ENCODE measurements around the gene CHIT1. TPM values are rescaled to one million over a fixed set of nuclear protein-coding genes. Genes with fewer than 3 reads are reported as not detected.

Gene CHIT1
- total RNA-seq, 1 donor from 2014 or later = 0.28 TPM

Other genes with a start within 250 kb of the CHIT1 start
- gene TMEM183A, start 222.3 kb downstream of the CHIT1 start, total RNA-seq = 30.1 TPM
- 0.78 TPM for gene PPFIA4, start 203.2 kb downstream of the CHIT1 start, total RNA-seq
- gene MYOG, start 143.7 kb downstream of the CHIT1 start, total RNA-seq = not detected
- gene ADORA1, start 101.9 kb downstream of the CHIT1 start, total RNA-seq = 0.53 TPM
- not detected for gene MYBPH, start 53.8 kb downstream of the CHIT1 start, total RNA-seq
- 60.6 TPM for gene CHI3L1, start 43.0 kb downstream of the CHIT1 start, total RNA-seq
- 2.8 TPM for gene BTG2, start 75.8 kb upstream of the CHIT1 start, total RNA-seq
- gene FMOD, start 121.4 kb upstream of the CHIT1 start, total RNA-seq = 1.7 TPM
- 6.4 TPM for gene PRELP, start 246.1 kb upstream of the CHIT1 start, total RNA-seq